Muscle of leg (tissue), 11 donors: ENCODE data around the gene B4GALT4. TPM values are rescaled to one million over a fixed set of nuclear protein-coding genes. Genes with fewer than 3 reads are reported as not detected.
"Not testable (repeated sequence)": the region's sequence is repeated elsewhere in the genome, so short reads cannot be mapped to it uniquely, and the experiment has no call there.

Experiments used
- DNase-seq: peaks from one replicate; pipeline ENCODE4 v3.0.0; 2013
- H3K27ac ChIP-seq: one replicate; pipeline ENCODE4 v1.5.1; 2013; ENCODE audit warnings: mild to moderate bottlenecking, low read length, control low read depth
- H3K27me3 ChIP-seq: one replicate; pipeline ENCODE4 v1.6.1; 2013; ENCODE audit warnings: low read length; ENCODE audit not compliant: control insufficient read depth, insufficient read depth
- H3K36me3 ChIP-seq: one replicate; pipeline ENCODE4 v1.6.1; 2013; ENCODE audit warnings: low read length; ENCODE audit not compliant: control insufficient read depth, insufficient read depth
- H3K4me1 ChIP-seq: one replicate; pipeline ENCODE4 v1.6.1; 2013; ENCODE audit warnings: low read length; ENCODE audit not compliant: control insufficient read depth, insufficient read depth
- H3K4me3 ChIP-seq: one replicate; pipeline ENCODE4 v1.5.1; 2013; ENCODE audit warnings: low read length, control low read depth
- H3K9me3 ChIP-seq: replicated peaks from 2 replicates; pipeline ENCODE4 v1.6.1; 2013; ENCODE audit warnings: low read depth, low read length; ENCODE audit not compliant: control insufficient read depth
- WGBS: methylation state at CpG from one replicate; pipeline ENCODE4 v1.1.5; 2013; ENCODE audit warnings: missing lambda C conversion rate; ENCODE audit not compliant: insufficient coverage; 5-methylcytosine and 5-hydroxymethylcytosine counted together
- polyA plus RNA-seq, 8 donors: library from polyadenylated mRNA; unstranded; fragments of 120-200 nt; gene quantifications; one replicate each; pipeline versions ENCODE4 v1.2.1 to v1.2.3, GENCODE V29; 2013; ENCODE audit warnings: inconsistent platforms in 1 of 8, low replicate concordance in 1 of 8; ENCODE audit not compliant: insufficient read length in 8 of 8, insufficient read depth in 1 of 8
- total RNA-seq: library from RNA; stranded (reverse); fragments of 120-200 nt; gene quantifications from one replicate; pipeline ENCODE4 v1.2.4, GENCODE V29; 2013

The B4GALT4 gene
- total and polyA plus RNA-seq, 9 donors, result 9.9 to 16.7 (median 11.7) TPM

- Histone ChIP-seq H3K4me3 (no peak overlapping the region), H3K4me1 (no peaks in the 10 kb centered on the region), H3K27ac (no peak overlapping the region), H3K27me3 (no peaks in the 10 kb centered on the region), H3K9me3 (no peaks in the 10 kb centered on the region), H3K36me3 (no peaks in the 10 kb centered on the region)
- WGBS, result 69% methylated on average over 7 of the region's 9 CpGs
- no peak for DNase-seq
These were observed 56.6 kb downstream of the B4GALT4 start for GRCh38 chr3:119184111-119184510.

GRCh38 chr3:119181765-119182164 lies 58.9 kb downstream of the B4GALT4 start:
- WGBS, result 60% methylated on average over 1 of the region's 3 CpGs
- Histone ChIP-seq H3K27me3 (no peaks in the 10 kb centered on the region), H3K36me3 (no peaks in the 10 kb centered on the region)

GRCh38 chr3:119177321-119177720 lies 63.4 kb downstream of the B4GALT4 start:
- H3K27me3 ChIP-seq, result peaks cover 6% of the 10 kb centered on the region
- no peaks in the 10 kb centered on the region for H3K4me1 ChIP-seq
- no peak overlapping the region for H3K27ac ChIP-seq
- H3K9me3 ChIP-seq, result no peaks in the 10 kb centered on the region
- no peak overlapping the region for H3K4me3 ChIP-seq
- H3K36me3 ChIP-seq, result no peaks in the 10 kb centered on the region
- no peak for DNase-seq
- no CpG with 5 or more reads among the region's 4 CpGs for WGBS

More at GRCh38 chr3:119181765-119182164, 58.9 kb downstream of the B4GALT4 start:
- Histone ChIP-seq H3K4me3 (no peak overlapping the region), H3K4me1 (no peaks in the 10 kb centered on the region), H3K27ac (no peak overlapping the region), H3K9me3 (no peaks in the 10 kb centered on the region)
- no peak for DNase-seq

GRCh38 chr3:119176778-119177177 lies 63.9 kb downstream of the B4GALT4 start:
- no peak for DNase-seq
- Histone ChIP-seq H3K36me3 (no peaks in the 10 kb centered on the region), H3K27me3 (peaks cover 6% of the 10 kb centered on the region), H3K9me3 (no peaks in the 10 kb centered on the region), H3K4me1 (no peaks in the 10 kb centered on the region), H3K27ac (no peak overlapping the region), H3K4me3 (no peak overlapping the region)
- WGBS, result 100% methylated on average over 1 of the region's 4 CpGs

- WGBS, result no CpG with 5 or more reads among the region's 10 CpGs
- H3K4me3 ChIP-seq, result no peak overlapping the region
- H3K36me3 ChIP-seq, result no peaks in the 10 kb centered on the region
- H3K27ac ChIP-seq, result no peak overlapping the region
- H3K9me3 ChIP-seq, result no peaks in the 10 kb centered on the region
- no peak for DNase-seq
- H3K27me3 ChIP-seq, result peaks cover 6% of the 10 kb centered on the region
- H3K4me1 ChIP-seq, result no peaks in the 10 kb centered on the region
These were observed 64.6 kb downstream of the B4GALT4 start for GRCh38 chr3:119175872-119176756.

GRCh38 chr3:119173325-119173724 lies 67.4 kb downstream of the B4GALT4 start, which contains the start of gene UPK1B:
Gene UPK1B (plus strand): TSS chr3:119173598. CDS start chr3:119186742, 13,144 bp downstream.
- H3K9me3 ChIP-seq, result no peaks in the 10 kb centered on the region
- no peaks in the 10 kb centered on the region for H3K36me3 ChIP-seq
- no peaks in the 10 kb centered on the region for H3K4me1 ChIP-seq
- H3K27me3 ChIP-seq, result peaks cover 6% of the 10 kb centered on the region
- DNase-seq, result no peak
- WGBS, result 20% methylated on average over 4 of the region's 13 CpGs
- no peak within 1 kb of the TSS for H3K27ac ChIP-seq
- no peak within 1 kb of the TSS for H3K4me3 ChIP-seq

- DNase-seq, result no peak
- H3K4me1 ChIP-seq, result no peaks in the 10 kb centered on the region
- H3K36me3 ChIP-seq, result no peaks in the 10 kb centered on the region
- H3K27me3 ChIP-seq, result peaks cover 6% of the 10 kb centered on the region
- 86% methylated on average over 1 of the region's 3 CpGs for WGBS
- H3K4me3 ChIP-seq, result no peak overlapping the region
- no peaks in the 10 kb centered on the region for H3K9me3 ChIP-seq
- no peak overlapping the region for H3K27ac ChIP-seq
These were observed 69.9 kb downstream of the B4GALT4 start for GRCh38 chr3:119170821-119171220.

GRCh38 chr3:119164745-119165144 lies 75.9 kb downstream of the B4GALT4 start:
- H3K27me3 ChIP-seq, H3K9me3 ChIP-seq, DNase-seq, H3K4me1 ChIP-seq, H3K4me3 ChIP-seq, H3K36me3 ChIP-seq, H3K27ac ChIP-seq: not testable (repeated sequence)
- WGBS, result 58% methylated on average over 2 of the region's 9 CpGs

Other genes starting within 250 kb of the B4GALT4 start
- 1.8 TPM for gene IGSF11, start 206.0 kb downstream of the B4GALT4 start, total RNA-seq
- 1 to 10 TPM in 7 of 8 donors, under 1 TPM in 1; 0.82 to 3.8 (median 2.3) TPM for gene IGSF11, start 206.0 kb downstream of the B4GALT4 start, polyA plus RNA-seq
- gene TEX55, start 94.7 kb downstream of the B4GALT4 start, total RNA-seq, result not detected
- not detected for gene TEX55, start 94.7 kb downstream of the B4GALT4 start, polyA plus RNA-seq
- gene UPK1B, start 67.3 kb downstream of the B4GALT4 start, total RNA-seq, result not detected
- 1 to 10 TPM in 1 of 8 donors, under 1 TPM in 5, not detected in 2; 0.08 to 8.1 (median 0.20) TPM for gene UPK1B, start 67.3 kb downstream of the B4GALT4 start, polyA plus RNA-seq
- 10.5 TPM for gene ARHGAP31, start 53.5 kb upstream of the B4GALT4 start, total RNA-seq
- gene ARHGAP31, start 53.5 kb upstream of the B4GALT4 start, polyA plus RNA-seq, result 10 to 100 TPM in 6 of 8 donors, 1 to 10 TPM in 2; 7.7 to 18.4 (median 12.0) TPM
- 44.4 TPM for gene TMEM39A, start 222.7 kb upstream of the B4GALT4 start, total RNA-seq
- 10 to 100 TPM; 35.7 to 51.1 (median 38.7) TPM for gene TMEM39A, start 222.7 kb upstream of the B4GALT4 start, polyA plus RNA-seq
- gene POGLUT1, start 228.1 kb upstream of the B4GALT4 start, total RNA-seq, result 10.5 TPM
- 10 to 100 TPM in 7 of 8 donors, 1 to 10 TPM in 1; 9.7 to 13.6 (median 12.1) TPM for gene POGLUT1, start 228.1 kb upstream of the B4GALT4 start, polyA plus RNA-seq